ENCODE data around the gene ZNF865. TPM values are rescaled to one million over a fixed set of nuclear protein-coding genes. Genes with fewer than 3 reads are reported as not detected.
A peak's percentile ranks its signal among the peaks of the same experiment; 100 is the strongest.

The ZNF865 gene
- total RNA-seq, 1 experiment from 2014 or later = 13.2 TPM

DNA sequence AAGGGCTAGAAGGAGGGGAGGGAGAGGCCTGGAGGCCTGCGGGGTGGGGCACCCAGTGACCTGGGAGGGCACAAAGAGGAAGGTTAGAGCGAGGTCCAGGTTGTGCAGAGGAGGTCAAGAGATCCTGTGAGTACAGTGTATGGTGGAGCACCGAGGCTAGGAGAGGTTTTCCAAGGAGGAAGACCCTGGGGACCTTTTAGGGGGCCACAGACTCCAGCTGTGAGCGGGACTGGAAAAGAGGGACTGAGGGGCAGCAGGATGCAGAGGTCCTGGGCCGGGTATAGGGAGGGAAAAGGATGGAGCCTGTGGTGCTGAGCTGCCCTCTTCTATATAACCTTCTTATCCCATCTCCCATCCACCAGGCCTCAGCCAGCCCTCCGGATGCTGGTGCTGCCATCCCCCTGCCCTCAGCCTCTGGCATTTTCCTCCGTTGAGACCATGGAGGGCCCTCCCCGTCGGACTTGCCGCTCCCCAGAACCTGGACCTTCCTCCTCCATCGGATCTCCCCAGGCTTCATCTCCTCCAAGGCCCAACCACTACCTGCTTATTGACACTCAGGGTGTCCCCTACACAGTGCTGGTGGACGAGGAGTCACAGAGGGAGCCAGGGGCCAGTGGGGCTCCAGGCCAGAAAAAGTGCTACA is 38.9 kb downstream of the ZNF865 start:
- no peaks in the 10 kb centered on the region for H3K9me3 ChIP-seq
- TF ChIP-seq, protein P1, sequence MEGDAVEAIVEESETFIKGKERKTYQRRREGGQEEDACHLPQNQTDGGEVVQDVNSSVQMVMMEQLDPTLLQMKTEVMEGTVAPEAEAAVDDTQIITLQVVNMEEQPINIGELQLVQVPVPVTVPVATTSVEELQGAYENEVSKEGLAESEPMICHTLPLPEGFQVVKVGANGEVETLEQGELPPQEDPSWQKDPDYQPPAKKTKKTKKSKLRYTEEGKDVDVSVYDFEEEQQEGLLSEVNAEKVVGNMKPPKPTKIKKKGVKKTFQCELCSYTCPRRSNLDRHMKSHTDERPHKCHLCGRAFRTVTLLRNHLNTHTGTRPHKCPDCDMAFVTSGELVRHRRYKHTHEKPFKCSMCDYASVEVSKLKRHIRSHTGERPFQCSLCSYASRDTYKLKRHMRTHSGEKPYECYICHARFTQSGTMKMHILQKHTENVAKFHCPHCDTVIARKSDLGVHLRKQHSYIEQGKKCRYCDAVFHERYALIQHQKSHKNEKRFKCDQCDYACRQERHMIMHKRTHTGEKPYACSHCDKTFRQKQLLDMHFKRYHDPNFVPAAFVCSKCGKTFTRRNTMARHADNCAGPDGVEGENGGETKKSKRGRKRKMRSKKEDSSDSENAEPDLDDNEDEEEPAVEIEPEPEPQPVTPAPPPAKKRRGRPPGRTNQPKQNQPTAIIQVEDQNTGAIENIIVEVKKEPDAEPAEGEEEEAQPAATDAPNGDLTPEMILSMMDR (IDR thresholded peaks at IDR 0.05; ENCODE audit: insufficient read depth in 1 of 2, low read depth in 1 of 2, low read length in 1 of 2, severe bottlenecking in 1 of 2, unreplicated experiment in 1 of 2) = no peak
- POLR2A ChIA-PET = no interaction called here
- no peaks in the 10 kb centered on the region for H3K9me3 Mint-ChIP-seq (ENCODE audit: unreplicated experiment)
- H3K4me1 Mint-ChIP-seq (ENCODE audit: low read depth, unreplicated experiment) = peaks cover 32% of the 10 kb centered on the region
- peak overlapping the region; percentile 84 for H3K4me3 ChIP-seq (ENCODE audit: low read depth, low read length)
- BruUV-seq (replicated peaks) = no TSS peak
- CTCF ChIA-PET = no interaction called here
- H3K36me3 ChIP-seq (ENCODE audit: control insufficient read depth, insufficient read depth, low read length) = no peaks in the 10 kb centered on the region
- no peaks in the 10 kb centered on the region for H3K27me3 ChIP-seq (replicated peaks; ENCODE audit: control insufficient read depth, insufficient read depth, low read length)
- H3K36me3 Mint-ChIP-seq (ENCODE audit: insufficient read depth, unreplicated experiment) = peaks cover 90% of the 10 kb centered on the region
- H3K27me3 Mint-ChIP-seq (ENCODE audit: insufficient read depth, unreplicated experiment) = no peaks in the 10 kb centered on the region
- no peak for DNase-seq
- H3K4me1 ChIP-seq = peaks cover 9% of the 10 kb centered on the region; the same call in 1 of the 2 replicates
- H3K4me3 Mint-ChIP-seq (ENCODE audit: unreplicated experiment) = peak overlapping the region; percentile 86
- H3K27ac Mint-ChIP-seq (ENCODE audit: unreplicated experiment) = peak overlapping the region; percentile 95
- intact Hi-C loops (cut with micrococcal nuclease; ENCODE audit: unreplicated experiment) = no loop called here

DNA sequence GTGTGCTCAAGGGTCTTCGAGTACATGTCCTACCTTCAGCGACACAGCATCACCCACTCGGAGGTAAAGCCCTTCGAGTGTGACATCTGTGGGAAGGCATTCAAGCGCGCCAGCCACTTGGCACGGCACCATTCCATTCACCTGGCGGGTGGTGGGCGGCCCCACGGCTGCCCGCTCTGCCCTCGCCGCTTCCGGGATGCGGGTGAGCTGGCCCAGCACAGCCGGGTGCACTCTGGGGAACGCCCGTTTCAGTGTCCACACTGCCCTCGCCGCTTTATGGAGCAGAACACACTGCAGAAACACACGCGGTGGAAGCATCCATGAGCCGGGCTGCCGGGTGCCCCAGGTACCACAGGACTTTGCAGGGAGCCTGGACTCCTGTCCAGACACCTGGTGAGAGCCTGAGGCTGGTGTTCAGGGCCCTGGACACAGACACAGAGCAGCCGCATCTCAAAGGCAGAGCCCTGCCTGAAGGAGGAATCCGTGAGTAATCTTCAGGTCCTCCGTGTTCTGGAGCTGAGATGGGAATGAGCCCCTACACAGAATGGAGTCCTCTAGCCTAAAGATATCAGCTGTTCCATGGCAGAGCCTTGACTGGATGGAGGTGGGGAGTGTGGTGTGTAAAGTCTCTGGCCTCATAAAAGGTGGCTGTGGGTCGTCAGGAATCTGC is 39.5 kb downstream of the ZNF865 start:
- POLR2A ChIA-PET = no interaction called here
- Histone ChIP-seq H3K9me3 (no peaks in the 10 kb centered on the region), H3K4me1 (peaks cover 3% of the 10 kb centered on the region; the same call in 1 of the 2 replicates), H3K4me3 (ENCODE audit: low read depth, low read length) (peak overlapping the region; percentile 84), H3K36me3 (ENCODE audit: control insufficient read depth, insufficient read depth, low read length) (no peaks in the 10 kb centered on the region), H3K27me3 (replicated peaks; ENCODE audit: control insufficient read depth, insufficient read depth, low read length) (no peaks in the 10 kb centered on the region)
- H3K36me3 Mint-ChIP-seq (ENCODE audit: insufficient read depth, unreplicated experiment) = peaks cover 91% of the 10 kb centered on the region
- no peaks in the 10 kb centered on the region for H3K9me3 Mint-ChIP-seq (ENCODE audit: unreplicated experiment)
- CTCF ChIA-PET = no interaction called here
- intact Hi-C loops (cut with micrococcal nuclease; ENCODE audit: unreplicated experiment) = no loop called here
- H3K27ac Mint-ChIP-seq (ENCODE audit: unreplicated experiment) = peak overlapping the region; percentile 95
- no peaks in the 10 kb centered on the region for H3K27me3 Mint-ChIP-seq (ENCODE audit: insufficient read depth, unreplicated experiment)
- TF ChIP-seq, protein P1 (IDR thresholded peaks at IDR 0.05; ENCODE audit: insufficient read depth in 1 of 2, low read depth in 1 of 2, low read length in 1 of 2, severe bottlenecking in 1 of 2, unreplicated experiment in 1 of 2) = no peak
- DNase-seq = no peak
- peak overlapping the region; percentile 86 for H3K4me3 Mint-ChIP-seq (ENCODE audit: unreplicated experiment)
- peaks cover 32% of the 10 kb centered on the region for H3K4me1 Mint-ChIP-seq (ENCODE audit: low read depth, unreplicated experiment)
- TSS peak; percentile 62 for BruUV-seq (replicated peaks)

DNA sequence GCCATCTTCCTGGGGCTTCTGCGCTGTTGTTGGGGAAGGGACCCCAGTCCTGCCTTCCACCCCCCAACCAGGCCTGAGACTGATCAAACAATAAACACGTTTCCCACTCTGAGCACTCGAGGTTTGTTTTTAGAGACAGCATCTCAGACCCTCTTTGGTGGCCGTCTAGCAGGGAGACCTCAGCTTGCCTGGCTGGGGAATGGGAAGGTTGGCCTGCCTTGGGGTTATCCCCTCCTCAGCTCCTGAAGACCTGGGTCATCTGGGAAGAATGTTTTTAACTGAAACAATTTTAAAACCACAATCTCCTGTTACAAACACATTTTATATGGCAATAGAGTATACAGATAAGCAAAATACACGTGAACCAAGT is 40.0 kb downstream of the ZNF865 start:
- DNase-seq = no peak
- no peaks in the 10 kb centered on the region for H3K9me3 Mint-ChIP-seq (ENCODE audit: unreplicated experiment)
- H3K4me1 Mint-ChIP-seq (ENCODE audit: low read depth, unreplicated experiment) = peaks cover 32% of the 10 kb centered on the region
- H3K4me1 ChIP-seq = peaks cover 3% of the 10 kb centered on the region; the same call in 1 of the 2 replicates
- H3K27ac Mint-ChIP-seq (ENCODE audit: unreplicated experiment) = no peak overlapping the region
- intact Hi-C loops (cut with micrococcal nuclease; ENCODE audit: unreplicated experiment) = no loop called here
- H3K36me3 ChIP-seq (ENCODE audit: control insufficient read depth, insufficient read depth, low read length) = no peaks in the 10 kb centered on the region
- H3K27me3 ChIP-seq (replicated peaks; ENCODE audit: control insufficient read depth, insufficient read depth, low read length) = no peaks in the 10 kb centered on the region
- TF ChIP-seq, protein P1 (IDR thresholded peaks at IDR 0.05; ENCODE audit: insufficient read depth in 1 of 2, low read depth in 1 of 2, low read length in 1 of 2, severe bottlenecking in 1 of 2, unreplicated experiment in 1 of 2) = no peak
- H3K4me3 Mint-ChIP-seq (ENCODE audit: unreplicated experiment) = peak overlapping the region; percentile 27
- CTCF ChIA-PET = no interaction called here
- peaks cover 90% of the 10 kb centered on the region for H3K36me3 Mint-ChIP-seq (ENCODE audit: insufficient read depth, unreplicated experiment)
- H3K9me3 ChIP-seq = no peaks in the 10 kb centered on the region
- no TSS peak for BruUV-seq (replicated peaks)
- POLR2A ChIA-PET = no interaction called here
- H3K4me3 ChIP-seq (ENCODE audit: low read depth, low read length) = no peak overlapping the region
- H3K27me3 Mint-ChIP-seq (ENCODE audit: insufficient read depth, unreplicated experiment) = no peaks in the 10 kb centered on the region
